ENCODE results near the gene MCF2L.

MCF2L gene

GRCh38 chr13:113040597-113041292 lies 71.7 kb downstream of the MCF2L start:
- DNase-seq, result no peak
- in situ Hi-C loops (cut with MboI; ENCODE audit: low pct_unique_long_range_greater_than_20kb, low sequenced_read_pairs), result no loop called here

GRCh38 chr13:113041293-113041690 lies 72.3 kb downstream of the MCF2L start:
- in situ Hi-C loops (cut with MboI; ENCODE audit: low pct_unique_long_range_greater_than_20kb, low sequenced_read_pairs), result no loop called here
- no peak for DNase-seq

GRCh38 chr13:113041896-113042295 lies 72.9 kb downstream of the MCF2L start:
- no peak for DNase-seq
- in situ Hi-C loops (cut with MboI; ENCODE audit: low pct_unique_long_range_greater_than_20kb, low sequenced_read_pairs), result no loop called here

GRCh38 chr13:113042456-113042855 lies 73.4 kb downstream of the MCF2L start:
- DNase-seq, result no peak
- in situ Hi-C loops (cut with MboI; ENCODE audit: low pct_unique_long_range_greater_than_20kb, low sequenced_read_pairs), result no loop called here

- DNase-seq, result no peak
- in situ Hi-C loops (cut with MboI; ENCODE audit: low pct_unique_long_range_greater_than_20kb, low sequenced_read_pairs), result no loop called here
These were observed 74.1 kb downstream of the MCF2L start for GRCh38 chr13:113043001-113043630.

- no peak for DNase-seq
- in situ Hi-C loops (cut with MboI; ENCODE audit: low pct_unique_long_range_greater_than_20kb, low sequenced_read_pairs), result no loop called here
These were observed 74.9 kb downstream of the MCF2L start for GRCh38 chr13:113043931-113044330.

GRCh38 chr13:113044391-113045114 lies 75.5 kb downstream of the MCF2L start:
- in situ Hi-C loops (cut with MboI; ENCODE audit: low pct_unique_long_range_greater_than_20kb, low sequenced_read_pairs), result no loop called here
- no peak for DNase-seq

GRCh38 chr13:113045251-113046127 lies 76.5 kb downstream of the MCF2L start:
- in situ Hi-C loops (cut with MboI; ENCODE audit: low pct_unique_long_range_greater_than_20kb, low sequenced_read_pairs), result no loop called here
- DNase-seq, result no peak

GRCh38 chr13:113046128-113046882 lies 77.3 kb downstream of the MCF2L start:
- no peak for DNase-seq
- in situ Hi-C loops (cut with MboI; ENCODE audit: low pct_unique_long_range_greater_than_20kb, low sequenced_read_pairs), result no loop called here

- DNase-seq, result no peak
- in situ Hi-C loops (cut with MboI; ENCODE audit: low pct_unique_long_range_greater_than_20kb, low sequenced_read_pairs), result no loop called here
These were observed 77.8 kb downstream of the MCF2L start for GRCh38 chr13:113046883-113047244.

- in situ Hi-C loops (cut with MboI; ENCODE audit: low pct_unique_long_range_greater_than_20kb, low sequenced_read_pairs), result no loop called here
- DNase-seq, result no peak
These were observed 78.6 kb downstream of the MCF2L start for GRCh38 chr13:113047587-113047986.

- in situ Hi-C loops (cut with MboI; ENCODE audit: low pct_unique_long_range_greater_than_20kb, low sequenced_read_pairs), result no loop called here
- DNase-seq, result no peak
These were observed 79.8 kb downstream of the MCF2L start for GRCh38 chr13:113048766-113049165.

GRCh38 chr13:113049521-113049941 lies 80.5 kb downstream of the MCF2L start:
- no peak for DNase-seq
- in situ Hi-C loops (cut with MboI; ENCODE audit: low pct_unique_long_range_greater_than_20kb, low sequenced_read_pairs), result no loop called here

GRCh38 chr13:113049981-113050380 lies 81.0 kb downstream of the MCF2L start:
- no peak for DNase-seq
- in situ Hi-C loops (cut with MboI; ENCODE audit: low pct_unique_long_range_greater_than_20kb, low sequenced_read_pairs), result no loop called here

- no peak for DNase-seq
- in situ Hi-C loops (cut with MboI; ENCODE audit: low pct_unique_long_range_greater_than_20kb, low sequenced_read_pairs), result no loop called here
These were observed 81.9 kb downstream of the MCF2L start for GRCh38 chr13:113050734-113051431.

GRCh38 chr13:113051641-113052040 lies 82.6 kb downstream of the MCF2L start:
- no peak for DNase-seq
- in situ Hi-C loops (cut with MboI; ENCODE audit: low pct_unique_long_range_greater_than_20kb, low sequenced_read_pairs), result no loop called here

- no peak for DNase-seq
- in situ Hi-C loops (cut with MboI; ENCODE audit: low pct_unique_long_range_greater_than_20kb, low sequenced_read_pairs), result no loop called here
These were observed 83.2 kb downstream of the MCF2L start for GRCh38 chr13:113052206-113052605.

GRCh38 chr13:113052971-113053370 lies 84.0 kb downstream of the MCF2L start:
- in situ Hi-C loops (cut with MboI; ENCODE audit: low pct_unique_long_range_greater_than_20kb, low sequenced_read_pairs), result no loop called here
- DNase-seq, result no peak
